Measurements from ENCODE around the gene IL1RAPL1.

DNA sequence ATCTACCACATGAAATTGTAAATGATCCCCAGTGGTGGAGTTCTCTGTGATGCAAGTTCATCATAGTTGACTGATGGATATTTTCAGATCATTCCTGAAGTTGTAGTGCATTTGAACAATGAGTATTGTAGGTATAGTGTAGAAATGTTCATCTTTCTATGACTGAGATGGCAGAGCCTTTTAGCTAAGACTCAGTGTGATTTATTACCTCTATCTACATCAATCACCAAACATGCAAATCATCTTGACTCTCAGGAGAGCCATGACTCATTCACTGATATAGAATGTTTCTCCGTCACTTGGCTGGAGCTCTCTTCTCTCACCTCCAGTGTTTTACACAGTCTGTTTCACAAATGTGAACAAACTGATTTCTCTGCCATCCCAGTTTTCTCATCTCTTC is 392.6 kb downstream of the IL1RAPL1 start:
- TF ChIP-seq, protein P1, sequence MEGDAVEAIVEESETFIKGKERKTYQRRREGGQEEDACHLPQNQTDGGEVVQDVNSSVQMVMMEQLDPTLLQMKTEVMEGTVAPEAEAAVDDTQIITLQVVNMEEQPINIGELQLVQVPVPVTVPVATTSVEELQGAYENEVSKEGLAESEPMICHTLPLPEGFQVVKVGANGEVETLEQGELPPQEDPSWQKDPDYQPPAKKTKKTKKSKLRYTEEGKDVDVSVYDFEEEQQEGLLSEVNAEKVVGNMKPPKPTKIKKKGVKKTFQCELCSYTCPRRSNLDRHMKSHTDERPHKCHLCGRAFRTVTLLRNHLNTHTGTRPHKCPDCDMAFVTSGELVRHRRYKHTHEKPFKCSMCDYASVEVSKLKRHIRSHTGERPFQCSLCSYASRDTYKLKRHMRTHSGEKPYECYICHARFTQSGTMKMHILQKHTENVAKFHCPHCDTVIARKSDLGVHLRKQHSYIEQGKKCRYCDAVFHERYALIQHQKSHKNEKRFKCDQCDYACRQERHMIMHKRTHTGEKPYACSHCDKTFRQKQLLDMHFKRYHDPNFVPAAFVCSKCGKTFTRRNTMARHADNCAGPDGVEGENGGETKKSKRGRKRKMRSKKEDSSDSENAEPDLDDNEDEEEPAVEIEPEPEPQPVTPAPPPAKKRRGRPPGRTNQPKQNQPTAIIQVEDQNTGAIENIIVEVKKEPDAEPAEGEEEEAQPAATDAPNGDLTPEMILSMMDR (conservative IDR thresholded peaks at IDR 0.05 in 1 of 2, IDR thresholded peaks at IDR 0.05 in 1 of 2; ENCODE audit: low read depth in 1 of 2, low read length in 2 of 2) = no peak
- TF ChIP-seq EZH2 (IDR thresholded peaks at IDR 0.05; ENCODE audit: low read length, missing control alignments) = no peak

All from fibroblast of lung (primary cell).